NCI-H226 (cell line): ENCODE measurements around the gene PDIA5.
A peak's percentile ranks its signal among the peaks of the same experiment; 100 is the strongest.

ENCODE experiments used
- DNase-seq: peaks from one replicate; pipeline ENCODE4 v3.0.0-alpha.2; 2015

Gene PDIA5

GRCh38 chr3:123122057-123122456 is 55.2 kb downstream of the PDIA5 start:
- no peak for DNase-seq

GRCh38 chr3:123122525-123123315 is 55.9 kb downstream of the PDIA5 start:
- no peak for DNase-seq

GRCh38 chr3:123123716-123124616 is 57.1 kb downstream of the PDIA5 start:
- DNase-seq = no peak

- no peak for DNase-seq
These were observed 58.1 kb downstream of the PDIA5 start for GRCh38 chr3:123124971-123125370.

- DNase-seq = no peak
These were observed 59.2 kb downstream of the PDIA5 start for GRCh38 chr3:123126031-123126430.

- DNase-seq = no peak
These were observed 59.8 kb downstream of the PDIA5 start for GRCh38 chr3:123126653-123127052.

GRCh38 chr3:123129092-123129491 is 62.3 kb downstream of the PDIA5 start:
- no peak for DNase-seq

- DNase-seq = no peak
These were observed 62.7 kb downstream of the PDIA5 start for GRCh38 chr3:123129532-123129931.

GRCh38 chr3:123130079-123130750 is 63.4 kb downstream of the PDIA5 start:
- DNase-seq = no peak

- no peak for DNase-seq
These were observed 67.8 kb downstream of the PDIA5 start for GRCh38 chr3:123134671-123135070.

GRCh38 chr3:123137001-123137400 is 70.2 kb downstream of the PDIA5 start:
- no peak for DNase-seq

GRCh38 chr3:123138839-123139444 is 72.1 kb downstream of the PDIA5 start:
- DNase-seq = no peak

- no peak for DNase-seq
These were observed 72.7 kb downstream of the PDIA5 start for GRCh38 chr3:123139522-123139921.

- no peak for DNase-seq
These were observed 73.7 kb downstream of the PDIA5 start for GRCh38 chr3:123140550-123140949.

- no peak for DNase-seq
These were observed 74.5 kb downstream of the PDIA5 start for GRCh38 chr3:123141276-123141675.

GRCh38 chr3:123143669-123144411 is 77.0 kb downstream of the PDIA5 start:
- peak; percentile 29 for DNase-seq

GRCh38 chr3:123147754-123148535 is 81.1 kb downstream of the PDIA5 start:
- no peak for DNase-seq

GRCh38 chr3:123148772-123149171 is 81.9 kb downstream of the PDIA5 start:
- no peak for DNase-seq

- no peak for DNase-seq
These were observed 82.7 kb downstream of the PDIA5 start for GRCh38 chr3:123149525-123149924.

- no peak for DNase-seq
These were observed 83.8 kb downstream of the PDIA5 start for GRCh38 chr3:123150449-123151215.
